HG03159 (cell line): ENCODE results near the gene LIMS1.
"Not testable (repeated sequence)": the region's sequence is repeated elsewhere in the genome, so short reads cannot be mapped to it uniquely, and the experiment has no call there.

Experiments used
- ATAC-seq: cut with Tn5 transposase; IDR thresholded peaks from one replicate; pipeline ENCODE4 v1.9.1; 2021; ENCODE audit warnings: mild to moderate bottlenecking, moderate library complexity; ENCODE audit not compliant: unreplicated experiment

Gene LIMS1, protein sequence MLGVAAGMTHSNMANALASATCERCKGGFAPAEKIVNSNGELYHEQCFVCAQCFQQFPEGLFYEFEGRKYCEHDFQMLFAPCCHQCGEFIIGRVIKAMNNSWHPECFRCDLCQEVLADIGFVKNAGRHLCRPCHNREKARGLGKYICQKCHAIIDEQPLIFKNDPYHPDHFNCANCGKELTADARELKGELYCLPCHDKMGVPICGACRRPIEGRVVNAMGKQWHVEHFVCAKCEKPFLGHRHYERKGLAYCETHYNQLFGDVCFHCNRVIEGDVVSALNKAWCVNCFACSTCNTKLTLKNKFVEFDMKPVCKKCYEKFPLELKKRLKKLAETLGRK

DNA sequence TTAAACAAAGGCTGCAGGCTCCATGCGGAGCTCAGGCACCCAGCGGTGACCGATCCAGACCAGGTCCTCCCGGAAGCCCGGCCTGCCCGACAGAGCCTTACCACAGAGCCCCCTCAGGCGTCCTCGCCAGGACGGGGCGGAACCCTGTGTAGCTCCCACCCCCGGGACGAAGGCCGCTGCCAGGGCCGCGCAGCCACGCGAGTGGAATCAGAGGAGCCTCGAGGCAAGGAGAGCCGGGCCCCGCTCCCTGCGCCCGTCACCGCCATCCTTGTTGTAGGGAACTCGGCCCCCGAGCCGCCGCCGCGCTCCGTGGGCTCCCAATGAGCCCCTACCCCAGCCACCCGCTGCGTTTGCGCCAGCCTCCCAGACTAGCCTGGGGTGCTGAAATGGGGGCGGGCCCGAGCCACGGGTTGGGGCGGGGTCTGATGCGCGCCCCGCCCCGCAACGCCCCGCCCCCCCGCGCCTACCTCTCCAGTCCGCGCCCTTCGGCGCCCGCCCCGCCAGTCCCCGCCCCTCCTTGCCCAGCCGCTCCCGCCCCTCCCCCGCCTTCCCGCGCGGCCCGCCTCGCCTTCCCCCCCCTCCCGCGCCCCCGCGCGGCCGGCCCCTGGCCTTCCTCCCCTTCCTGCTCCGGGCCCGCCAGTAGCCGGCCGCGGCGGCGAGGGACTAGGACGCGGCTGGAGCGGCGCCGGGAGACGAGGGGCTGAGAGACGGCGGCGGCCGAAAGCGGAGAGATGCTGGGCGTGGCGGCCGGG lies at the start of gene LIMS1:
LIMS1 (plus strand) TSS at position 639 of the 752 bp plus-strand sequence; CDS start at position 732, 93 bp downstream.
- ATAC-seq = peak; percentile 83

GRCh38 chr2:108485253-108485652 lies 49.0 kb upstream of the LIMS1 start:
- no peak for ATAC-seq

GRCh38 chr2:108490506-108491122 lies 43.7 kb upstream of the LIMS1 start:
- ATAC-seq = no peak

DNA sequence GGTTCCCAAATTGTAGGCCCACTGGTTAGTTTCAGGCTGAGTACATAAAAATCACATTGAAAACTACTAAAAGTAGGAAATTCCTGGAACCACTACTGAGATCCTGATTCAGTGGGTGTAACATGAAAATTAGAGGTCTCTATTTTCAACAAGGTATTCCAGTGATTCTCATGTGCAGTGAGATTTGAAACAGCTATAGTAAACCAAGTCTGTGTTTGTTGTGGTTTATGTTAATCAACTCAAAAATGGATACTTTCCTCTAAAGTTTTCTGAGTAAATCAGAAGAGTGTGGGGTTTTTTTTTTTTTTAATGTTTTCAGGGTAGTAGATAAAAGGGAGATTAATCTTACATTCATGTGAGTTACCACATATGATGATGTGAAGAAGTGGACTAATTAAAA lies 42.4 kb upstream of the LIMS1 start:
- no peak for ATAC-seq

GRCh38 chr2:108492364-108492763 lies 41.9 kb upstream of the LIMS1 start:
- ATAC-seq = no peak

- ATAC-seq = not testable (repeated sequence)
Measured at GRCh38 chr2:108496167-108496566, 38.1 kb upstream of the LIMS1 start.

DNA sequence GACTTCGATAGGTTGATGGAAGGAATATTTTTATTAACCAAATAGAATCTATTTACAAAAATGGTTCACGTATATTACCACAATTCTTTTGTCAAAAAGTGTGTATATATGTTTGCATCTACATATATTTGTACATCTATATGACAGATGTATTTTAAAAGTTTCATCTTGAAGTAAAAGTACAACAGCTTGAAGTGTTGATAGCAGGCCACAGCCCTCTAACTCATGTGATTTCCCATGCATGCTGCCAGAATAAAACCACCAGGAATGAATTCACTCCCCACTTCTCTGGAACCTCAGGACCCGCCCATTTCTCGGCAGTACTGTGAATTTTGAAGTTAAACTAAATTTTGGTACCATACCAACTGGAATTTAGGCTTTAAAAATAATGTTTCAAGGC lies 26.6 kb upstream of the LIMS1 start:
- not testable (repeated sequence) for ATAC-seq

- ATAC-seq = not testable (repeated sequence)
Measured at GRCh38 chr2:108512431-108512830, 21.8 kb upstream of the LIMS1 start.

- not testable (repeated sequence) for ATAC-seq
Measured at GRCh38 chr2:108514478-108514877, 19.8 kb upstream of the LIMS1 start.

DNA sequence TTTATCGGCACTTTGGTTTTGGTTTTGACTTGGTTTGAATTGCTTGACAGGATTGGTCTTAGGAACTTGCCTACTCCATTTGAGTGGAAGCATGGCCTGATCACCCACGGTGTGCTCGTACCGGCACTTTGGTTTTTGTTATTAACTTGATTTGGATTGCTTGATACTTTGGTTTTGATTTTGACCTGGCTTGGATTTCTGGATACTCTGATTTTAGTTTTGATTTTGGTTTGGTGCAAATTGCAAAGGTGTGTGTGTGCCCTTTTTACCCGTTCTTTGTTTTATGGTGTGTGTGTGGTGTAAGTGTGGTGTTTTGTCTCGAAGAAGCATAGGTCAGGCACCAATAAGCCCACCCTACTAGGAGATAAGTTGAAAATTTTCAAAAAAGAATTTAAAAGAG lies 9.6 kb upstream of the LIMS1 start:
- not testable (repeated sequence) for ATAC-seq

DNA sequence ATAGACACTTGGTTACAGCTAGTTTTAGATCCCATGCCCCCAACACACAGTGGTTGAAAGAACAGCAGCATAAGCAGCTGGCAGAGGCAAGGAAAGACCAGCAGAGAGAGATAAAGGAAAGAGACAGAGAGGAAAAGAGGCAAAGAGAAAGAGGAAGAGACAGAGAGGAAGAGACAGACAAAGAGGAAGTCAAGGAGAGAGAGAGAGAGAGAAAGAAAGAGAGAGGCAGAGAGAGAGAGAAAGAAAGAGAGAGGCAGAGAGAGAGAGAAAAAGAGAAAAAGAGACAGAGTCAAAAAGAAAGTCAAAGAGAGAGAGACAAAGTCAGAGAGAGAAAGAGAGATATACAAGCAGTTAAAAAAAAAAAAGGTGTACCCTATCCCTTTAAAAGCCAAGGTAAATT lies 9.0 kb upstream of the LIMS1 start:
- not testable (repeated sequence) for ATAC-seq

- ATAC-seq = no peak
Measured at GRCh38 chr2:108531674-108532055, 2.6 kb upstream of the LIMS1 start.

DNA sequence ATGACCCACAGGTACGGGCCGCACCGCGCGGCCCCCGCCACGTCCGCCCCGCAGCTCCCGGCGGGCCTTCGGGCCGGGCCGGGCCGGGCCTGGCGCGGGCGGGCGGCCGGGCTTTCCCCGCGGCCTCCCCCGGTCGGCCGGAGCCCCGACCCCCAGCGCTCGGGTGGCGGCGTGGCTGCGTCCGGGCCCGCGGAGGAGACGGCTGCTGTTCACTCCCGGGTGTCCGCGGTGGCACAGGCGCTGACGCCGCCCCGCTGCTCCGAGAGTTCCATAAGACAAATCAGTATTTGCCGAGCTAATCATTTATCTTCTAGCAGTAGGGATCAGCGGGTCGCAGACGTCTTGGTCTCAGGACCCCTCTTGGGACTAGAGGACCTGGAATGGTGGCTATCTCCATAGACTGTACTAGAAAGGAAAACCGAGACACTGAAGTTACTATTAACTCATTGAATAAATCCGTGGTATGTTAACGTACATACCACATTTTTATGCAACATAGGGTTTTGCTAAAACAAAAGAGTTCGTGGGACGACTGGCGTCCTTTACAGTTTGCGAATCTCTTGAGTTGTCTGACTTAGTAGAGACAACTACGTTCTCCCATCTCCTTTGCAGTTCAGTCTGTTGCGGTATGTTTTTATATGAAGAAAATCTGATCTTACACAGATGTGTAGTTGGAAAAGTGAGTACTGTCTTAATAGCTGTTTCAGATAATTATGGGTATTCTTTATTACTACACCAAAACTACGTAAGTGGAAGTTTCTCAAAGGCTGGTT lies 500 bp downstream of the LIMS1 start:
- ATAC-seq = peak; percentile 41

GRCh38 chr2:108535357-108535631 lies 1.0 kb downstream of the LIMS1 start:
- no peak for ATAC-seq

DNA sequence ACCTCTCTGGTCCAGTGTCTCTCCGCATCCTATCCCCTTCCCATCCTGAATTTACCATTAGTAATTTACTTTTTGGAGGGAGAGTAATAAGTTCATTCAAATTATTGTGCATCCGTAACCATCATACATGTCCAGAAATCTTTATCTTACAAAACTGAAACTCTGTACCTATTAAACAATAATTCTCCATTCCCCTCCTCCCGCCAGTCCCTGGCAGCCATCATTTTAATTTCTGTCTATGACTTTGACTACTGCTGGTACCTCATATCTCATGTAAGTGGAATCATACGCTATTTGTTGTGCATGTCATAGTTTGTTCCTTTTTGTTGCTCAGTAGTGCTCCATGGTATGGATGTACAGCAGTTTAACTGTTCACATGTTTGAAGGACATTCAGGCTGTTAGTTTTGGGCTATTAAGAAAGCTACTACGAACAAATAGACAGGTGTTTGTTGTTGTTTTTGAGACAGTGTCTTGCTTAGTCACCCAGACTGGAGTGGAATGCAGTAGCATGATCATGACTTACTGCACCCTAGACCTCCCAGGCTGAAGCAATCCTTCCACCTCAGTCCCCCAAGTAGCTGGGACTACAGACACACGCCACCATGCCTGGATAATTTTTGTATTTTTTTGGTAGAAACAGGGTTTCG lies 2.0 kb downstream of the LIMS1 start:
- ATAC-seq = no peak

DNA sequence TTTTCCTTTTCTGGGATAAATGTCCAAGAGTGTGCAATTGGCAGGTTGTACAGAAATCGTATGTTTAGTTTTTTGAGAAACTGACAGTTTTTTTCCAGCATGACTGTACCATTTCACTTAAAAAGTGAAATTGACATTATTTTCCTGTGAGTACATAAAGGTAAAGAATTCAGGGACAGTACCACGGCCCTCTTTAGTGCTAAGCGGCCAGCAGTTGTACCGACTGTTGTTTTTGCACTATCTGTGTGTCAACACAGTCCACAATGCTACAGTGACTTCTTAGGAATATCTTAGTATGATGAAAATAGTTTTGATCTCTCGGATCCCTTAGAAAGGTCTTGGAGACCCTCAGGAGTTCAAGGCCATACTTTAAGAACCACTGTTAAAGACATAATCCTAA lies 2.6 kb downstream of the LIMS1 start:
- ATAC-seq = no peak

- ATAC-seq = no peak
Measured at GRCh38 chr2:108538000-108538625, 3.8 kb downstream of the LIMS1 start.

DNA sequence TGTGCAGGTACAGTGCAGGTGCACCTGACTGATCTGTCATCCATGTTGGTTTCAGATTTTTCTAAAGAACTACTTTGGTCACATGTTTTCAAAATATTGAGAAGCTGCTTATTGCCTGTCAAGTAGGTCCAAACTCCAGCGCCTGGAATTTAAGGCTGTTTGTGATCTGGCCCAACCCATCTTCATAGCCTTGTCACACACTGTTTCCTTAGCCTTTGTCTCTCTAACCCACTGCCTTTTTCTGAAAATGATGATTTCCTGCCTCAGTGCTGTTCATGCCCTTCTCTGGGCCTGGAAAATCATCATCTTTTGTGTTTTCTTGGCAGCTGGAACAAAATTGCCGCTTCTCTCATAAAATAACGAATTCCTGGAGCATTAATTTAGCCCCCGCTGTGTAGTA lies 7.2 kb downstream of the LIMS1 start:
- no peak for ATAC-seq

DNA sequence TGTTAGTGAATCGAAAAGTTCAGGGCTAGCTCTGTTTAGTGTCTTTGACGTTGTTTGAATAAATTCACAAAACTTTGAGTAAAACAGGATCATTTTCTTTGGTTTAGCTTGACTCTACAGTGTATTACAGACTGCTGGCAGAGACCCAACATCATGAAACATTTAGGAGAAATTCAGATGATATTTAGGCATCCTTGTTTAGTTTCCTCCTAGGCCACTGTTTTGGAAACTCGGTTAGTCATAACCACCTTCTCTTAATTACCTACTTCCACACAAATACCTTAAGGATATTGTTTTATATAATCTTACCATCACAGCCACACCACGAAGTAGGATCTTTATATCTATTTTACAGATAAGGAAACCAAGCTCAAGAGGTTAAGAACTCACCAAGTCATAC lies 7.8 kb downstream of the LIMS1 start:
- ATAC-seq = no peak

DNA sequence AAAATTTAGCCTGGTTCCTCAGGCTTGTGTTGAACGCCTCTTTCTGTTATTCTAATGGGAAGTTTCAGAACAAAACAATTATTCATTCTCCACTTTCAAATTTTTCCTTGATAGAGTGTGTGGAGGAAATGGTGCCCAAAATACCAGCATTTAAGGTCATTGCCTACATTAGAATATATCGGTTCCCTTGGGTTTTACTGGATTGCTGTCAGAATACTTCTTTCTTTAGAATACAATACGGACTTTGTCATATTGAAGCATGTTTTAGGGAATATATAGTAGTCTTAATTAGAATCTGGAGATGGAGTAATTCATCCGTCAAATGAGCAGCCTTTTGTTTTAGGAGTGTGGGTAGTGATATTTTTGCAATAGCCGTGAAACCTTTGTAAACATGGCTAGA lies 13.3 kb downstream of the LIMS1 start:
- ATAC-seq = no peak
